ENCODE data around the gene NXN. TPM values are rescaled to one million over a fixed set of nuclear protein-coding genes. Genes with fewer than 3 reads are reported as not detected.

NXN gene
- total RNA-seq, 4 donors from 2014 or later, result 11.3 to 51.6 (median 31.8) TPM

DNA sequence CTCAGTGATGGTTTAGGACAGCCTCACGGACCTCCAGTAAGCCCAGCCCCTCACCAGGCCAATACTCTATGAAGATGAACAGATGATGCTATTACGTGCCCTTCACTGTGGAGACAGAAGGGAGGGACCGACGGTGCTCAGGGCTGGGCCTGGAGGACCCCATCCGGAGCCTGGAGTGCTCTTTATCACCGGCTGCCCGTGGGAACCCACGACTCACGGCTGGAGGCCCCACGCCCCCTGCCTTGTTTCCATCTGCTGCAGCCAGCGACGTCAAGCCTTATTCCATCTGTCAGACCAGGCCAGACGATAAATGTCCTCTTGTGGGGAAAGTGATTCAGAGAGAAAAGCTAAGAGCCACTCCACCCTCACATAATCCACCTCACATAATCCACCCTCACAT, 13.4 kb upstream of the NXN start:
- no peak for TF ChIP-seq POLR2A (IDR thresholded peaks at IDR 0.05)
- TF ChIP-seq, protein P1, sequence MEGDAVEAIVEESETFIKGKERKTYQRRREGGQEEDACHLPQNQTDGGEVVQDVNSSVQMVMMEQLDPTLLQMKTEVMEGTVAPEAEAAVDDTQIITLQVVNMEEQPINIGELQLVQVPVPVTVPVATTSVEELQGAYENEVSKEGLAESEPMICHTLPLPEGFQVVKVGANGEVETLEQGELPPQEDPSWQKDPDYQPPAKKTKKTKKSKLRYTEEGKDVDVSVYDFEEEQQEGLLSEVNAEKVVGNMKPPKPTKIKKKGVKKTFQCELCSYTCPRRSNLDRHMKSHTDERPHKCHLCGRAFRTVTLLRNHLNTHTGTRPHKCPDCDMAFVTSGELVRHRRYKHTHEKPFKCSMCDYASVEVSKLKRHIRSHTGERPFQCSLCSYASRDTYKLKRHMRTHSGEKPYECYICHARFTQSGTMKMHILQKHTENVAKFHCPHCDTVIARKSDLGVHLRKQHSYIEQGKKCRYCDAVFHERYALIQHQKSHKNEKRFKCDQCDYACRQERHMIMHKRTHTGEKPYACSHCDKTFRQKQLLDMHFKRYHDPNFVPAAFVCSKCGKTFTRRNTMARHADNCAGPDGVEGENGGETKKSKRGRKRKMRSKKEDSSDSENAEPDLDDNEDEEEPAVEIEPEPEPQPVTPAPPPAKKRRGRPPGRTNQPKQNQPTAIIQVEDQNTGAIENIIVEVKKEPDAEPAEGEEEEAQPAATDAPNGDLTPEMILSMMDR (IDR thresholded peaks at IDR 0.05), result no peak
- intact Hi-C loops (cut with DNase I; ENCODE audit: low total_unique reads), result no loop called here
- DNase-seq (ENCODE audit: low spot score in 2 of 2), result no peak
- WGBS, 2 donors, result 61 to 72% methylated on average over 13 of the region's 13 CpGs
- H3K4me3 ChIP-seq (ENCODE audit: low read depth, poor library complexity, severe bottlenecking), result no peak overlapping the region

- no peak overlapping the region for H3K4me3 ChIP-seq (ENCODE audit: low read depth, poor library complexity, severe bottlenecking)
- no peak for TF ChIP-seq POLR2A (IDR thresholded peaks at IDR 0.05)
- TF ChIP-seq, protein P1 (IDR thresholded peaks at IDR 0.05), result no peak
- DNase-seq (ENCODE audit: low spot score in 2 of 2), result no peak
- WGBS, 2 donors, result 82 to 91% methylated on average over 10 to 11 of the region's 11 CpGs
- intact Hi-C loops (cut with DNase I; ENCODE audit: low total_unique reads), result no loop called here
Observed at GRCh38 chr17:988561-988960, 9.0 kb upstream of the NXN start.

DNA sequence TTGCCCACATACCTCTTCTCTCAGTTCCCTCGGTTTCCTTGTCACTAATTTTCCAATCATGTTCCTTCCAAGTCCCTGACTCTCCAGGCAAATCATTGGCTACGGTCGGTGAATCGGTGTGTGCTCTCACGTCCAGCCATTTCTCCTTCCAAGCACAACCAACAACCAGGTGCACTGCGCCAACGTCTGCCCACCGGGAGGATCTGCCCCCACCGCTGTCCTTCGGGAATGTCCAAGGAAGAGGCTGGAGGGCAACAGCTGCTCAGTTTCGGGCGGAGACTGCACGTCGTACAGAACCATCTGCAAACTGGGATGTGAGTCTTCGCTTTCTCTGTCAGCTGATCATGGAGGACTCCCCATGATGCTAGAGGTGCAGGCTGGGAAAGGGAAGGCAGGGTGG, 8.4 kb upstream of the NXN start:
- no peak overlapping the region for H3K4me3 ChIP-seq (ENCODE audit: low read depth, poor library complexity, severe bottlenecking)
- TF ChIP-seq POLR2A (IDR thresholded peaks at IDR 0.05), result no peak
- TF ChIP-seq, protein P1 (IDR thresholded peaks at IDR 0.05), result no peak
- WGBS, 2 donors, result 92% methylated on average over 15 of the region's 15 CpGs
- intact Hi-C loops (cut with DNase I; ENCODE audit: low total_unique reads), result no loop called here
- DNase-seq (ENCODE audit: low spot score in 2 of 2), result no peak

GRCh38 chr17:986322-986929, 6.8 kb upstream of the NXN start:
- intact Hi-C loops (cut with DNase I; ENCODE audit: low total_unique reads), result no loop called here
- H3K4me3 ChIP-seq (ENCODE audit: low read depth, poor library complexity, severe bottlenecking), result no peak overlapping the region
- no peak for DNase-seq (ENCODE audit: low spot score in 2 of 2)
- 81 to 91% methylated on average over 6 of the region's 6 CpGs for WGBS, 2 donors
- no peak for TF ChIP-seq POLR2A (IDR thresholded peaks at IDR 0.05)
- TF ChIP-seq, protein P1 (IDR thresholded peaks at IDR 0.05), result no peak

DNA sequence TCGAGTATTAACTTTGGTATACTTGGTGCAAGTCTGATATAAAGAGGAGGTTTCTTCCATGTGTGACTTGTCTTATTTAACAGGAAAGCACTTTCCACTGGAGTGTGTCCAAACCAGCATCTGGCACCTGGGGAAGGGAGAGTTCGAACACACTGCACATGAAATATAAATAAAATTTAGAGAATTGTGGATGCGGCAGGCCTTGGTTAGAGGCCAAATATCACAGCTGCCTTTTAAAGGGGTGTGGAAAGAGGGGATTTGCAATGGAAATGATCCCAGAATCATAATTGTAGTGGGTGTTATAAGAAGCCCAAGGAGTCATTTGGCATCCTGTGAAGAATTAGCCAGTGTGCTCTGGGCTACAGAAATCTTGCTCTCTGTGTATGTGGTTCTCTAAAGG, 4.3 kb upstream of the NXN start:
- DNase-seq (ENCODE audit: low spot score in 2 of 2), result no peak
- no peak overlapping the region for H3K4me3 ChIP-seq (ENCODE audit: low read depth, poor library complexity, severe bottlenecking)
- 52 to 57% methylated on average over 3 of the region's 3 CpGs for WGBS, 2 donors
- no peak for TF ChIP-seq POLR2A (IDR thresholded peaks at IDR 0.05)
- TF ChIP-seq, protein P1 (IDR thresholded peaks at IDR 0.05), result no peak
- intact Hi-C loops (cut with DNase I; ENCODE audit: low total_unique reads), result no loop called here

DNA sequence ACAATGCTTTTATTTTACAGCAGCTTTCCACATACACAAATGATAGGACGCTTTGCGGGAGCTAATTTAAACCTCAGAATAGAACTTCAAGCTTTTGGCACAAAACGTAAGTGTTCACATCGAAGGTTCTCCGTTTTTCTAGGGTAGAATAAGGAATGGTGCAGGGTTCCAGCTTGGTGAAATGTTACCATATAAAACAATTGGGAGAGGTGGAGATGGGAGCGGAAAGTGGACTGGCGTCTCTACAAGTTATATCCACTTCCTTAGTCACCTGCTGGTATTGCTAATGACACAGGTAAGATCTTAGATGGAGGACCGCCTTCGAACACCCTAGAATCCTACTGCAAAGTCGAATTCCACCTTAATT, 1.7 kb upstream of the NXN start:
- no peak overlapping the region for H3K4me3 ChIP-seq (ENCODE audit: low read depth, poor library complexity, severe bottlenecking)
- TF ChIP-seq POLR2A (IDR thresholded peaks at IDR 0.05), result no peak
- TF ChIP-seq, protein P1 (IDR thresholded peaks at IDR 0.05), result no peak
- no peak for DNase-seq (ENCODE audit: low spot score in 2 of 2)
- intact Hi-C loops (cut with DNase I; ENCODE audit: low total_unique reads), result loop anchor here (2.0 kb wide), 1 partner anchor 184 kb away; no protein-coding TSS in a partner anchor
- 35 to 37% methylated on average over 10 of the region's 10 CpGs for WGBS, 2 donors
